Measurements from ENCODE around the gene TOMM5. TPM values are rescaled to one million over a fixed set of nuclear protein-coding genes. Genes with fewer than 3 reads are reported as not detected.

The TOMM5 gene
- total and polyA plus RNA-seq, 9 donors = 47.5 to 106 (median 64.8) TPM

DNA sequence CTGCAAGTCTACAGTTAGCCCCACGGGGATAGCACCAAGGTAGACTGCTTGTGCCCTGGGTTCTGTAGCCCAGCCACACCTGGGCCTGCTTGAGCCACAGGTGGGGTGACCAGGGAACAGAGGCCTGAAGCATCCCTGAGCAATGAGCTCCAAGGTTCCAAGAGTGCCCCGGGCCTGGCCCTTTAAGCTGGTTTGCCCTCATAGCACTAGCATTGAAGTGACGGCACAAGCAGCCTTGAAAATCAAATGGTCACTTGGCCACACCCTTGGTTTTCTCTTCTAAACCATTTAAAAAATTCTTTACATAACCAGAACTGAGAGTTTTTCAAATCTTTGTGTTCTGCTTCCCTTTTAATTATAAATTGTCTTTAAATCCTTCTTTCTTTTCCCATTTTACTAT, 40.9 kb downstream of the TOMM5 start:
- WGBS, 3 donors = 81 to 89% (median 84%) methylated on average over 3 of the region's 3 CpGs
- intact Hi-C loops (cut with DNase I) = loop anchor here in 1 of 4 donors (5.0 kb wide), 1 partner anchor 231 kb away; no protein-coding TSS in a partner anchor
- Histone ChIP-seq H3K36me3 (no peaks in the 10 kb centered on the region), H3K4me1 (ENCODE audit: insufficient read depth) (no peaks in the 10 kb centered on the region), H3K9me3 (no peaks in the 10 kb centered on the region), H3K4me3 (no peak overlapping the region), H3K27me3 (no peaks in the 10 kb centered on the region), H3K27ac (no peak overlapping the region)
- TF ChIP-seq EP300 (IDR thresholded peaks at IDR 0.05) (no peak), POLR2A (IDR thresholded peaks at IDR 0.05) (no peak)
- TF ChIP-seq, protein P1, sequence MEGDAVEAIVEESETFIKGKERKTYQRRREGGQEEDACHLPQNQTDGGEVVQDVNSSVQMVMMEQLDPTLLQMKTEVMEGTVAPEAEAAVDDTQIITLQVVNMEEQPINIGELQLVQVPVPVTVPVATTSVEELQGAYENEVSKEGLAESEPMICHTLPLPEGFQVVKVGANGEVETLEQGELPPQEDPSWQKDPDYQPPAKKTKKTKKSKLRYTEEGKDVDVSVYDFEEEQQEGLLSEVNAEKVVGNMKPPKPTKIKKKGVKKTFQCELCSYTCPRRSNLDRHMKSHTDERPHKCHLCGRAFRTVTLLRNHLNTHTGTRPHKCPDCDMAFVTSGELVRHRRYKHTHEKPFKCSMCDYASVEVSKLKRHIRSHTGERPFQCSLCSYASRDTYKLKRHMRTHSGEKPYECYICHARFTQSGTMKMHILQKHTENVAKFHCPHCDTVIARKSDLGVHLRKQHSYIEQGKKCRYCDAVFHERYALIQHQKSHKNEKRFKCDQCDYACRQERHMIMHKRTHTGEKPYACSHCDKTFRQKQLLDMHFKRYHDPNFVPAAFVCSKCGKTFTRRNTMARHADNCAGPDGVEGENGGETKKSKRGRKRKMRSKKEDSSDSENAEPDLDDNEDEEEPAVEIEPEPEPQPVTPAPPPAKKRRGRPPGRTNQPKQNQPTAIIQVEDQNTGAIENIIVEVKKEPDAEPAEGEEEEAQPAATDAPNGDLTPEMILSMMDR (IDR thresholded peaks at IDR 0.05) = no peak
- no peak for DNase-seq

DNA sequence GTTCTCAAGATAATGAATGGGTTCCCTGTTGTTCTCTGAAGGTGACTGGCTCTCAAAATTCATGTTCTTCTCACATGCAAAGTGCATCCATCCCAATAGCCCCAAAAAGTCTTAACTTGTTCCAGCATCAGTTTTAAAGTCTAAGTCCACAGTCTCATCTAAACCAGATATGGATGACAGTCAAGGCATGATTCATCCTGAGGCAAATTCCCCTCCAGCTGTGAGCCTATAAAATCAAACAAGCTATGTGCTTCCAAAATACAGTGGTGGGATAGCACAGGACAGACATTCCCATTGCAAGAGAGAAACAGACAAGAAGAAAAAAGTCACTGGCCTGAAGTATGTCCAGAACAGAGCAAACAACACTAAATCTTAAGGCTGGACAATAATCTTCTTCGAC, 41.6 kb downstream of the TOMM5 start:
- DNase-seq = no peak
- no peaks in the 10 kb centered on the region for H3K27me3 ChIP-seq
- 52 to 60% (median 53%) methylated on average over 1 of the region's 1 CpG for WGBS, 3 donors
- no peak overlapping the region for H3K27ac ChIP-seq
- no peak overlapping the region for H3K4me3 ChIP-seq
- TF ChIP-seq EP300 (IDR thresholded peaks at IDR 0.05) = no peak
- H3K36me3 ChIP-seq = no peaks in the 10 kb centered on the region
- H3K9me3 ChIP-seq = no peaks in the 10 kb centered on the region
- intact Hi-C loops (cut with DNase I) = loop anchor here in 1 of 4 donors (5.0 kb wide), 1 partner anchor 232 kb away; no protein-coding TSS in a partner anchor
- H3K4me1 ChIP-seq (ENCODE audit: insufficient read depth) = no peaks in the 10 kb centered on the region

DNA sequence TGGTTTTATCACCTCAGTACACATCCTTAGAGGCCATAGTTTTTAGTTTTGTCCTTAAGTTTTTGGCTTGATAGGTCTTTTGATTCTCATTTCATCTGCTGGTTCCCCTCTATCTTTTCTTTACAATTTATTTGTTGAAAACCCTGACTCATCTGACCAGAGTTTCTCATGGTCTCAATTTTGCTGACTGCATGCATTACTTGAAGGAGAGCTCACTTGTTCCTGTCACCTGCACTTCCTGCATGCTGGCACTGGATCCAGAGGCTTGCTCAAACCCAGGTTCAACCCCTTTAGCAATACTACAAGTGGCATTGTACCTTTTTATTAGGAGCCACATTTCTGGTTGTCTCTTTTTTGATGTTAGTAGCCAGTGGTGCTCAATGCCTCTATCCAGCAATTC, 42.9 kb downstream of the TOMM5 start:
- H3K27me3 ChIP-seq = no peaks in the 10 kb centered on the region
- H3K9me3 ChIP-seq = no peaks in the 10 kb centered on the region
- intact Hi-C loops (cut with DNase I) = no loop called here

DNA sequence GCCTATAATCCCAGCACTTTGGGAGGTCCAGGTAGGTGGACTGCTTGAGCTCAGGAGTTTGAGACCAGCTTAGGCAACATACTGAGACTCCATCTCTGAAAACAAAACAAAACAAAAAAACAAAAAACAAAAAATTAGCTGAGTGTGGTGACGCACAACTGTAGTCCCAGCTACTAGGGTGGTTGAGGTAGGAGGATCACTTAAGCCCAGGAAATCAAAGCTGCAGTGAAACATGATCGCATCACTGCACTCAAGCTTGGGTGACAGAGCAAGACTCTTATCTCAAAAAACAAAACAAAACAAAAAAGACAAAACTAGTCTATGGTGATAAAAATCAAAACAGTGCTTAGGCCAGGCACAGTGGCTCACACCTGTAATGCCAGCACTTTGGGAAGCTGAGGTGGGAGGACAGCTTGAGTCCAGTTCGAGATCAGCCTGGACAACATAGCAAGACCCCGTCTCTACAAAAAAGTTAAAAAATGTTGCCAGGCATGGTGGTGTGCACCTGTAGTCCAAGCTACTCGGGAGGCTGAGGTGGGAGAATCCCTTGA, 45.0 kb downstream of the TOMM5 start:
- Histone ChIP-seq H3K9me3 (no peaks in the 10 kb centered on the region), H3K27me3 (no peaks in the 10 kb centered on the region), H3K27ac (no peak overlapping the region), H3K4me3 (no peak overlapping the region), H3K4me1 (ENCODE audit: insufficient read depth) (no peaks in the 10 kb centered on the region), H3K36me3 (no peaks in the 10 kb centered on the region)
- intact Hi-C loops (cut with DNase I) = no loop called here
- TF ChIP-seq POLR2A (IDR thresholded peaks at IDR 0.05) = no peak
- no peak for TF ChIP-seq EP300 (IDR thresholded peaks at IDR 0.05)
- TF ChIP-seq, protein P1 (IDR thresholded peaks at IDR 0.05) = no peak
- no peak for DNase-seq
- WGBS, 3 donors = 93 to 96% (median 95%) methylated on average over 5 of the region's 5 CpGs

More for the DNA sequence above, 42.9 kb downstream of the TOMM5 start:
- Histone ChIP-seq H3K4me1 (ENCODE audit: insufficient read depth) (no peaks in the 10 kb centered on the region), H3K4me3 (no peak overlapping the region), H3K36me3 (no peaks in the 10 kb centered on the region), H3K27ac (no peak overlapping the region)
- TF ChIP-seq EP300 (IDR thresholded peaks at IDR 0.05) (no peak), POLR2A (IDR thresholded peaks at IDR 0.05) (no peak)
- TF ChIP-seq, protein P1 (IDR thresholded peaks at IDR 0.05) = no peak
- DNase-seq = no peak

GRCh38 chr9:37543468-37543867, 48.9 kb downstream of the TOMM5 start:
- WGBS, 3 donors = 83 to 95% (median 86%) methylated on average over 1 of the region's 1 CpG
- DNase-seq = no peak
- Histone ChIP-seq H3K9me3 (no peaks in the 10 kb centered on the region), H3K4me3 (no peak overlapping the region), H3K36me3 (no peaks in the 10 kb centered on the region), H3K27ac (no peak overlapping the region), H3K4me1 (ENCODE audit: insufficient read depth) (no peaks in the 10 kb centered on the region), H3K27me3 (no peaks in the 10 kb centered on the region)
- intact Hi-C loops (cut with DNase I) = no loop called here
- TF ChIP-seq POLR2A (IDR thresholded peaks at IDR 0.05) (no peak), EP300 (IDR thresholded peaks at IDR 0.05) (no peak)
- TF ChIP-seq, protein P1 (IDR thresholded peaks at IDR 0.05) = no peak
